GM21723 (cell line): ENCODE measurements around the gene KCNC4.

ENCODE experiments used
- ATAC-seq: cut with Tn5 transposase; IDR thresholded peaks from one replicate; pipeline ENCODE4 v1.9.1; 2021; ENCODE audit warnings: mild to moderate bottlenecking, moderate library complexity; ENCODE audit not compliant: unreplicated experiment

Gene KCNC4

GRCh38 chr1:110211496-110212168 lies 1.5 kb downstream of the KCNC4 start:
- ATAC-seq: no peak

GRCh38 chr1:110212169-110213142 lies 2.3 kb downstream of the KCNC4 start:
- no peak for ATAC-seq

- ATAC-seq: no peak
Measured at GRCh38 chr1:110213143-110213540, 3.0 kb downstream of the KCNC4 start.

- ATAC-seq: no peak
Measured at GRCh38 chr1:110214454-110215404, 4.6 kb downstream of the KCNC4 start.

GRCh38 chr1:110215621-110216515 lies 5.8 kb downstream of the KCNC4 start:
- no peak for ATAC-seq

GRCh38 chr1:110216844-110217444 lies 6.8 kb downstream of the KCNC4 start:
- ATAC-seq: no peak

GRCh38 chr1:110218137-110218536 lies 8.0 kb downstream of the KCNC4 start:
- no peak for ATAC-seq

- no peak for ATAC-seq
Measured at GRCh38 chr1:110218739-110219138, 8.6 kb downstream of the KCNC4 start.

- ATAC-seq: no peak
Measured at GRCh38 chr1:110220324-110220723, 10.2 kb downstream of the KCNC4 start.

GRCh38 chr1:110221119-110221518 lies 11.0 kb downstream of the KCNC4 start:
- ATAC-seq: no peak

GRCh38 chr1:110223127-110223526 lies 13.0 kb downstream of the KCNC4 start:
- no peak for ATAC-seq

- ATAC-seq: no peak
Measured at GRCh38 chr1:110223581-110223980, 13.5 kb downstream of the KCNC4 start.

- ATAC-seq: no peak
Measured at GRCh38 chr1:110224240-110224995, 14.3 kb downstream of the KCNC4 start.

- ATAC-seq: no peak
Measured at GRCh38 chr1:110225212-110225611, 15.1 kb downstream of the KCNC4 start.

GRCh38 chr1:110225756-110226404 lies 15.8 kb downstream of the KCNC4 start:
- ATAC-seq: no peak

- ATAC-seq: no peak
Measured at GRCh38 chr1:110227774-110228173, 17.7 kb downstream of the KCNC4 start.

- no peak for ATAC-seq
Measured at GRCh38 chr1:110228381-110228780, 18.3 kb downstream of the KCNC4 start.

- ATAC-seq: no peak
Measured at GRCh38 chr1:110228869-110229268, 18.8 kb downstream of the KCNC4 start.
